Fibroblast of lung (primary cell): Measurements from ENCODE around the gene ZNF593.

Experiments used
- CTCF ChIP-seq, 2 donors: IDR thresholded peaks in 1 of 2; conservative IDR thresholded peaks in 1 of 2; 1 replicate in 1 of 2; 2 replicates in 1 of 2; pipeline ENCODE4 v1.5.1; 2011 to 2012; ENCODE audit warnings: low read length in 2 of 2, control low read depth in 1 of 2, inconsistent platforms in 1 of 2, low read depth in 1 of 2, mild to moderate bottlenecking in 1 of 2
- EZH2 ChIP-seq: IDR thresholded peaks from 2 replicates; pipeline ENCODE4 v1.5.1; 2012; ENCODE audit warnings: low read length, control low read depth, mild to moderate bottlenecking; ENCODE audit errors: missing control alignments

GRCh38 chr1:26158908-26159742, 10.6 kb upstream of the ZNF593 start, which contains the start of gene FAM110D:
- TF ChIP-seq CTCF (conservative IDR thresholded peaks at IDR 0.05 in 1 of 2, IDR thresholded peaks at IDR 0.05 in 1 of 2; ENCODE audit: low read depth in 1 of 2, low read length in 2 of 2) (no peak), EZH2 (no peak)
